ENCODE data around the gene CYTH3. TPM values are rescaled to one million over a fixed set of nuclear protein-coding genes. Genes with fewer than 3 reads are reported as not detected.

Gene CYTH3
- total and polyA plus RNA-seq, 2 of the 13 experiments (the other 11 are each of a cell fraction or from before 2014, with no cell fraction given) = 3.1 to 3.8 TPM

- no peak for TF ChIP-seq ZNF788 (CRISPR knock-in tag; IDR thresholded peaks at IDR 0.05; ENCODE audit: borderline replicate concordance)
- TF ChIP-seq CREB3 (CRISPR knock-in tag; IDR thresholded peaks at IDR 0.05) = no peak
- no peak for TF ChIP-seq ZNF10 (CRISPR knock-in tag; IDR thresholded peaks at IDR 0.05; ENCODE audit: borderline replicate concordance, low read depth)
- TF ChIP-seq SP1 (IDR thresholded peaks at IDR 0.05) = no peak
- no peak for TF ChIP-seq SP1 (CRISPR knock-in tag; IDR thresholded peaks at IDR 0.05)
- TF ChIP-seq ONECUT2 (CRISPR knock-in tag; IDR thresholded peaks at IDR 0.05) = 0 out of 2 replicates have a peak, but pooled peaks have one; percentile 57
- TF ChIP-seq ZNF460 (CRISPR knock-in tag; IDR thresholded peaks at IDR 0.05; ENCODE audit: borderline replicate concordance) = no peak
- TF ChIP-seq CEBPZ (IDR thresholded peaks at IDR 0.05; ENCODE audit: low read length) = no peak
- no peak for TF ChIP-seq FOXM1 (CRISPR knock-in tag; IDR thresholded peaks at IDR 0.05)
- no peak for TF ChIP-seq ZNF7 (CRISPR knock-in tag; IDR thresholded peaks at IDR 0.05)
- TF ChIP-seq ZNF350 (CRISPR knock-in tag; IDR thresholded peaks at IDR 0.05; ENCODE audit: borderline replicate concordance, low read depth) = no peak
- TF ChIP-seq RCOR2 (CRISPR knock-in tag; IDR thresholded peaks at IDR 0.05) = no peak
- TF ChIP-seq BRCA1 (CRISPR knock-in tag; IDR thresholded peaks at IDR 0.05) = no peak
- TF ChIP-seq ZNF280B (CRISPR knock-in tag; IDR thresholded peaks at IDR 0.05; ENCODE audit: borderline replicate concordance) = no peak
- no peak for TF ChIP-seq MAZ (IDR thresholded peaks at IDR 0.05; ENCODE audit: borderline replicate concordance, low read depth, low read length)
- TF ChIP-seq MAZ (CRISPR knock-in tag; IDR thresholded peaks at IDR 0.05; ENCODE audit: low read depth) = no peak
- no peak for TF ChIP-seq ATM (IDR thresholded peaks at IDR 0.05; ENCODE audit: borderline replicate concordance)
- no peak for TF ChIP-seq ZNF230 (CRISPR knock-in tag; IDR thresholded peaks at IDR 0.05)
- no peak for TF ChIP-seq ZHX2 (IDR thresholded peaks at IDR 0.05; ENCODE audit: low read depth)
- TF ChIP-seq ZHX2 (CRISPR knock-in tag; IDR thresholded peaks at IDR 0.05; ENCODE audit: borderline replicate concordance) = no peak
These were observed 34.0 kb downstream of the CYTH3 start (continued) for GRCh38 chr7:6238309-6238925.
